ENCODE results near the gene MACROD1. TPM values are rescaled to one million over a fixed set of nuclear protein-coding genes. Genes with fewer than 3 reads are reported as not detected.
A peak's percentile ranks its signal among the peaks of the same experiment; 100 is the strongest.

The MACROD1 gene
- total and polyA plus RNA-seq, 5 donors from 2014 or later = 5.3 to 12.7 (median 6.5) TPM

- Histone ChIP-seq H3K27me3 (ENCODE audit: control insufficient read depth, insufficient read depth, low read length) (no peaks in the 10 kb centered on the region), H3K4me1 (ENCODE audit: control insufficient read depth, insufficient read depth, low read length, poor library complexity, severe bottlenecking) (peaks cover 21% of the 10 kb centered on the region), H3K27ac (ENCODE audit: insufficient read depth, low read length, poor library complexity, severe bottlenecking) (no peak overlapping the region), H3K36me3 (ENCODE audit: control insufficient read depth, insufficient read depth, low read length) (peaks cover 26% of the 10 kb centered on the region), H3K9me3 (ENCODE audit: control insufficient read depth in 2 of 2, low read length in 2 of 2) (no peaks in the 10 kb centered on the region), H3K4me3 (ENCODE audit: low read depth, low read length) (no peak overlapping the region)
- Mint-ChIP-seq H3K9me3 (no peaks in the 10 kb centered on the region), H3K4me1 (peaks cover 0 to 18% (median 4%) of the 10 kb centered on the region in 4 donors), H3K27ac (peak overlapping the region in 1 of 3 donors; percentile 38), H3K4me3 (peak overlapping the region in 2 of 4 donors; percentile 38 to 54), H3K27me3 (peaks cover 13% of the 10 kb centered on the region), H3K36me3 (peaks cover 12% of the 10 kb centered on the region)
- ATAC-seq (ENCODE audit: low read depth in 2 of 2) (no peak), DNase-seq (no peak)
These were observed 167.2 kb downstream of the MACROD1 start for GRCh38 chr11:63998558-63999348.

DNA sequence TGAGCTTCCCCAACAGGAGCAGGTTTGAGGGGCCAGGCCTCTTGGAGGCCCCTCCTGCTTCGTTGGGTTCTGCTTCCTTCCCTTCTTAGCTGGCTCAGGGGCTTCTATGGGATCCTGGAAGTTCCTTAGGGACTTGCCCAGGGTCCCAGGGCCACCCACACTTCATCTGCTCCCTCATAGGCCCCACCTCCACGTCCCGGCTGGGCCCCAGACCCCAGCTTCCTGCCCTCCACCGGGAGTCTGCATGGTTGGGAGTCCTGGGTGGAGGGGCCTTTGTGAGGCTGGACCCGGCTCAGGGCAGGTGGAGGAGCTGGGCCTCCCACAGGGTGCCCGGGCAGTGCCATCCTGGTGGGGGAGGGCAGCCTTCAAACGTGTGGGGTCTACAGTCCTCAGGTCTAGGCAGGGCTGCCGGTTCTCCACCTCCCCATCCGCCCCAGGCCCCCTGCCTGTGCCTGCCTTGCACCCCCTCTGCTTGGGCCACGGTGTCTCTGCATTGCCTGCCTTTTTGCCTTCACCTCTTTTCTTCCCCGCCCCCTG, 168.0 kb downstream of the MACROD1 start:
- no peak for ATAC-seq (ENCODE audit: low read depth in 2 of 2)
- H3K4me1 Mint-ChIP-seq = peaks cover 0 to 22% (median 8%) of the 10 kb centered on the region in 4 donors

DNA sequence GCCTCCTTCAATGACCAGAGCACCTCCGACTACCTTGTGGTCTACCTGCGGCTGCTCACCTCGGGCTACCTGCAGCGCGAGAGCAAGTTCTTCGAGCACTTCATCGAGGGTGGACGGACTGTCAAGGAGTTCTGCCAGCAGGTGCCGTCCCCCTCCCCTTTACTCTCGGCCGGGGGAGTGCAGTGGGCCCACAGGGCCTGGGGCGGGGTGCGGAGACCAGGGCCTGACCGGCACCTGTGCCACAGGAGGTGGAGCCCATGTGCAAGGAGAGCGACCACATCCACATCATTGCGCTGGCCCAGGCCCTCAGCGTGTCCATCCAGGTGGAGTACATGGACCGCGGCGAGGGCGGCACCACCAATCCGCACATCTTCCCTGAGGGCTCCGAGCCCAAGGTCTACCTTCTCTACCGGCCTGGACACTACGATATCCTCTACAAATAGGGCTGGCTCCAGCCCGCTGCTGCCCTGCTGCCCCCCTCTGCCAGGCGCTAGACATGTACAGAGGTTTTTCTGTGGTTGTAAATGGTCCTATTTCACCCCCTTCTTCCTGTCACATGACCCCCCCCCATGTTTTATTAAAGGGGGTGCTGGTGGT, 168.7 kb downstream of the MACROD1 start:
- Mint-ChIP-seq H3K4me1 (peaks cover 0 to 22% (median 9%) of the 10 kb centered on the region in 4 donors), H3K9me3 (no peaks in the 10 kb centered on the region), H3K27ac (no peak overlapping the region), H3K4me3 (no peak overlapping the region), H3K27me3 (peaks cover 7% of the 10 kb centered on the region), H3K36me3 (peaks cover 15% of the 10 kb centered on the region)
- H3K4me1 ChIP-seq (ENCODE audit: control insufficient read depth, insufficient read depth, low read length, poor library complexity, severe bottlenecking) = peaks cover 21% of the 10 kb centered on the region
- peaks cover 33% of the 10 kb centered on the region for H3K36me3 ChIP-seq (ENCODE audit: control insufficient read depth, insufficient read depth, low read length)
- H3K4me3 ChIP-seq (ENCODE audit: low read depth, low read length) = no peak overlapping the region
- no peak overlapping the region for H3K27ac ChIP-seq (ENCODE audit: insufficient read depth, low read length, poor library complexity, severe bottlenecking)
- no peaks in the 10 kb centered on the region for H3K27me3 ChIP-seq (ENCODE audit: control insufficient read depth, insufficient read depth, low read length)
- ATAC-seq (ENCODE audit: low read depth in 2 of 2) (no peak), DNase-seq (no peak)
- no peaks in the 10 kb centered on the region for H3K9me3 ChIP-seq (ENCODE audit: control insufficient read depth in 2 of 2, low read length in 2 of 2)

More for the DNA sequence above, 168.0 kb downstream of the MACROD1 start:
- H3K36me3 Mint-ChIP-seq = peaks cover 15% of the 10 kb centered on the region
- Histone ChIP-seq H3K4me3 (ENCODE audit: low read depth, low read length) (no peak overlapping the region), H3K4me1 (ENCODE audit: control insufficient read depth, insufficient read depth, low read length, poor library complexity, severe bottlenecking) (peaks cover 21% of the 10 kb centered on the region), H3K9me3 (ENCODE audit: control insufficient read depth in 2 of 2, low read length in 2 of 2) (no peaks in the 10 kb centered on the region), H3K36me3 (ENCODE audit: control insufficient read depth, insufficient read depth, low read length) (peaks cover 32% of the 10 kb centered on the region), H3K27ac (ENCODE audit: insufficient read depth, low read length, poor library complexity, severe bottlenecking) (no peak overlapping the region), H3K27me3 (ENCODE audit: control insufficient read depth, insufficient read depth, low read length) (no peaks in the 10 kb centered on the region)
- peak overlapping the region in 2 of 4 donors; percentile 32 to 54 for H3K4me3 Mint-ChIP-seq
- H3K27me3 Mint-ChIP-seq = peaks cover 11% of the 10 kb centered on the region
- peak overlapping the region in 1 of 3 donors; percentile 34 for H3K27ac Mint-ChIP-seq
- no peak for DNase-seq
- no peaks in the 10 kb centered on the region for H3K9me3 Mint-ChIP-seq

- peaks cover 21% of the 10 kb centered on the region for H3K36me3 Mint-ChIP-seq
- H3K27me3 ChIP-seq (ENCODE audit: control insufficient read depth, insufficient read depth, low read length) = no peaks in the 10 kb centered on the region
- no peak overlapping the region for H3K4me3 ChIP-seq (ENCODE audit: low read depth, low read length)
- peaks cover 21% of the 10 kb centered on the region for H3K4me1 ChIP-seq (ENCODE audit: control insufficient read depth, insufficient read depth, low read length, poor library complexity, severe bottlenecking)
- H3K4me3 Mint-ChIP-seq = no peak overlapping the region
- DNase-seq = no peak
- H3K36me3 ChIP-seq (ENCODE audit: control insufficient read depth, insufficient read depth, low read length) = peaks cover 34% of the 10 kb centered on the region
- no peaks in the 10 kb centered on the region for H3K9me3 ChIP-seq (ENCODE audit: control insufficient read depth in 2 of 2, low read length in 2 of 2)
- no peak overlapping the region for H3K27ac ChIP-seq (ENCODE audit: insufficient read depth, low read length, poor library complexity, severe bottlenecking)
- H3K9me3 Mint-ChIP-seq = no peaks in the 10 kb centered on the region
- no peak overlapping the region for H3K27ac Mint-ChIP-seq
- ATAC-seq (ENCODE audit: low read depth in 2 of 2) = no peak
- H3K27me3 Mint-ChIP-seq = peaks cover 4% of the 10 kb centered on the region
- H3K4me1 Mint-ChIP-seq = peaks cover 0 to 29% (median 12%) of the 10 kb centered on the region in 4 donors
These were observed 169.4 kb downstream of the MACROD1 start for GRCh38 chr11:63996512-63996911.

- H3K4me3 ChIP-seq (ENCODE audit: low read depth, low read length) = no peak overlapping the region
- H3K36me3 Mint-ChIP-seq = peaks cover 22% of the 10 kb centered on the region
- H3K4me1 ChIP-seq (ENCODE audit: control insufficient read depth, insufficient read depth, low read length, poor library complexity, severe bottlenecking) = peaks cover under 1% of the 10 kb centered on the region
- ATAC-seq (ENCODE audit: low read depth in 2 of 2) = no peak
- H3K9me3 ChIP-seq (ENCODE audit: control insufficient read depth in 2 of 2, low read length in 2 of 2) = no peaks in the 10 kb centered on the region
- no peaks in the 10 kb centered on the region for H3K27me3 ChIP-seq (ENCODE audit: control insufficient read depth, insufficient read depth, low read length)
- no peak overlapping the region for H3K4me3 Mint-ChIP-seq
- H3K36me3 ChIP-seq (ENCODE audit: control insufficient read depth, insufficient read depth, low read length) = peaks cover 52% of the 10 kb centered on the region
- H3K27ac Mint-ChIP-seq = no peak overlapping the region
- H3K27ac ChIP-seq (ENCODE audit: insufficient read depth, low read length, poor library complexity, severe bottlenecking) = no peak overlapping the region
- peaks cover 0 to 33% (median 16%) of the 10 kb centered on the region in 4 donors for H3K4me1 Mint-ChIP-seq
- no peaks in the 10 kb centered on the region for H3K9me3 Mint-ChIP-seq
- no peak for DNase-seq
- peaks cover 4% of the 10 kb centered on the region for H3K27me3 Mint-ChIP-seq
These were observed 171.9 kb downstream of the MACROD1 start for GRCh38 chr11:63993993-63994392.

- Histone ChIP-seq H3K9me3 (ENCODE audit: control insufficient read depth in 2 of 2, low read length in 2 of 2) (no peaks in the 10 kb centered on the region), H3K36me3 (ENCODE audit: control insufficient read depth, insufficient read depth, low read length) (peaks cover 57% of the 10 kb centered on the region), H3K27me3 (ENCODE audit: control insufficient read depth, insufficient read depth, low read length) (no peaks in the 10 kb centered on the region), H3K4me3 (ENCODE audit: low read depth, low read length) (no peak overlapping the region), H3K27ac (ENCODE audit: insufficient read depth, low read length, poor library complexity, severe bottlenecking) (no peak overlapping the region), H3K4me1 (ENCODE audit: control insufficient read depth, insufficient read depth, low read length, poor library complexity, severe bottlenecking) (peaks cover 6% of the 10 kb centered on the region)
- H3K27ac Mint-ChIP-seq = peak overlapping the region in 1 of 3 donors; percentile 56
- DNase-seq (no peak), ATAC-seq (ENCODE audit: low read depth in 2 of 2) (no peak)
- H3K4me3 Mint-ChIP-seq = no peak overlapping the region
- no peaks in the 10 kb centered on the region for H3K9me3 Mint-ChIP-seq
- H3K4me1 Mint-ChIP-seq = peaks cover 0 to 36% (median 22%) of the 10 kb centered on the region in 4 donors
- peaks cover 22% of the 10 kb centered on the region for H3K36me3 Mint-ChIP-seq
- peaks cover 4% of the 10 kb centered on the region for H3K27me3 Mint-ChIP-seq
These were observed 172.8 kb downstream of the MACROD1 start for GRCh38 chr11:63993100-63993499.

GRCh38 chr11:63991558-63991957, 174.4 kb downstream of the MACROD1 start:
- Mint-ChIP-seq H3K36me3 (peaks cover 15% of the 10 kb centered on the region), H3K4me1 (peaks cover 0 to 44% (median 26%) of the 10 kb centered on the region in 4 donors), H3K27ac (no peak overlapping the region), H3K9me3 (no peaks in the 10 kb centered on the region), H3K4me3 (peak overlapping the region in 2 of 4 donors; percentile 10 to 71), H3K27me3 (peaks cover 4% of the 10 kb centered on the region)
- ATAC-seq (ENCODE audit: low read depth in 2 of 2) (no peak), DNase-seq (no peak)
- no peaks in the 10 kb centered on the region for H3K9me3 ChIP-seq (ENCODE audit: control insufficient read depth in 2 of 2, low read length in 2 of 2)
- no peak overlapping the region for H3K27ac ChIP-seq (ENCODE audit: insufficient read depth, low read length, poor library complexity, severe bottlenecking)
- peaks cover 51% of the 10 kb centered on the region for H3K36me3 ChIP-seq (ENCODE audit: control insufficient read depth, insufficient read depth, low read length)
- H3K27me3 ChIP-seq (ENCODE audit: control insufficient read depth, insufficient read depth, low read length) = no peaks in the 10 kb centered on the region
- H3K4me1 ChIP-seq (ENCODE audit: control insufficient read depth, insufficient read depth, low read length, poor library complexity, severe bottlenecking) = peaks cover 21% of the 10 kb centered on the region
- H3K4me3 ChIP-seq (ENCODE audit: low read depth, low read length) = no peak overlapping the region

Measured in CD4-positive, CD25-positive, alpha-beta regulatory T cell (primary cell).